Activated CD4-positive, CD25-positive, alpha-beta regulatory T cell (primary cell): ENCODE data around the gene PLD3.
"Not testable (repeated sequence)": the region's sequence is repeated elsewhere in the genome, so short reads cannot be mapped to it uniquely, and the experiment has no call there.

Experiments used
- DNase-seq, 4 experiments: peaks; one replicate each; lab custom pipeline; 2025; lab: John Stamatoyannopoulos, UW

Gene PLD3

DNA sequence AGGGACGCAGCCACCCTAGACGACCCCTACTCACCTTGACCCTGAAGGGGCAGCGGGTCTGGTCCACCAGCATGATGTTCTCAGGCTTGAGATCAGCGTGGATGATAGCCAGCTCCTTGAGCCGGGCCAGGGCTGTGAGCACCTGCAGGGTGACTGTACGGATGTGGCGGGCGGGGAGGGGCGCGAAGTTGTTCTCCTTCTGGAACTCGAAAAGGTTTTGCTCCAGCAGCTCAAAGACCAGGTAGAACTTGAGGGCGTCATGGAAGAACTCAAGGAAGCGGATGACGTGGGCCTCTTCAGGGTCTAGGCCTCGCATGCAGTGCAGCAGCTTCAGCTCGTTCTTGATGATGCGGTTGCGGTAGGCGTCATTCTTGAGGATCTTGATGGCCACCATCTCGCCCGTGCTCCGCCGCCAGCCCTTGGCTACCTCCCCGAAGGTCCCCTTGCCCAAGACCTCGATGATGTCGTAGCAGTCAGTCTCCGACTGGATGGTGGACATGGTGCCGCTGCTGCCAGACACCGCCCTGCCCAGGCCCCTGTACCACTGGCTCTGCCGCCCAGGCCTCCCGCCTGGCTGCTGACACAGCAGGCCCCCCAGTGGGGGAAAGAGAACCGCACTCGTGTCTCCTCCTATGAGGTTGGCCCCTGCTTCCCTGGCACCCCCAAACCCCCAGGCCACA lies 41.0 kb downstream of the PLD3 start:
- no peak for DNase-seq

DNA sequence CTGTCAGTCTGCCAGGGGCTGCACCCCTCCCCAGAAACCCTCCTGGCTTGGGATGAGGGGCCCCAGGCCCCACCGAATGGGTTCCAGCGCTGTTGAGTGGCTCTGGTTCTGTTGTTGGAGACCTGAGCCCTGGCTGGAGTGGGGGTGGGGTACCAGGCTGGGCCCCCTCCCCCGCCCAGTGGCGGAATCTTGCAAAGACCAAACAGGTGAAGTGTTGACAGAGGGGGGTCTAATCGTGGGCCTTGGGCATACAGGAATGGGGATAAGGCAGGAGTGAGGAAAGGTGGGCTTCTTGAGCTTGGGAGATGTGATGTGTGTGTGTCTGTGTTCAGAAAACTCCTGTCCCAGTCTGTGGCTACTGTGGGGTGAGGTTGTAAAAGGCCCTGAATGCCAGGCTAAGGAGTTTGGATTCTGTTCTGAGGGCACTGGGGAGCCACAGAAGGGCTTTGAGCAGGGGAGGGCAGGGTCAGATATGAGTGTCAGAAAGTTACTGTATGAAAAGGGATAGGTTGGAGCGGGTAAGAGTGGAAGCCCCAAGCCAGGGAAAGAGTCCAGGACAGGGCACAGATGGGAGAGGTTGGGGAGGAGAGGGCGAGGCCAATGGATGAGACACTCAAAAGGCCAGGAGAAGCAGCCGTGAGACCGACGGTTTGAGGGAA lies 41.7 kb downstream of the PLD3 start, which contains the start of gene HIPK4:
HIPK4 (minus strand) TSS at position 98 of the 659 bp plus-strand sequence. CDS start 279 bp downstream, outside the sequence.
- DNase-seq, result no peak

DNA sequence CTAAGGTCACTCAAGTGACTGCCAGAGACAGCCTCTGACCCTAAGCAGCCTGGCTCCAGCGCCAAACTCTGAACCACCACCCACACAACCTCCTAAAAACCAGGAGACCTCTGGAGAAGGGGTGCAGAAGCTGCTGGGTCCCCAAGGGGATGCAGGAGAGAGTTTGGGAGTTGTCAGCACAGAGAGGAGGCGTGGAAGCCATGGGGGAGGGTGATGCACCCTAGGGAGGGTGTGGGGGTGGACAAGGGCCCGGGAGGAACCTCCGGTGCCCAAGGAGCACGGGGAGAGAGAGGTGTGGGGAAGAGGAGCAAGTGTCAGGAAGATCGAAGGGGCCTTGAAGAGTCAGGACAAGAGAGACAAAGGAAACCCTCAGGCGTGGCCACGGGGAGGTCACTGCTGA lies 43.6 kb downstream of the PLD3 start:
- no peak for DNase-seq

DNA sequence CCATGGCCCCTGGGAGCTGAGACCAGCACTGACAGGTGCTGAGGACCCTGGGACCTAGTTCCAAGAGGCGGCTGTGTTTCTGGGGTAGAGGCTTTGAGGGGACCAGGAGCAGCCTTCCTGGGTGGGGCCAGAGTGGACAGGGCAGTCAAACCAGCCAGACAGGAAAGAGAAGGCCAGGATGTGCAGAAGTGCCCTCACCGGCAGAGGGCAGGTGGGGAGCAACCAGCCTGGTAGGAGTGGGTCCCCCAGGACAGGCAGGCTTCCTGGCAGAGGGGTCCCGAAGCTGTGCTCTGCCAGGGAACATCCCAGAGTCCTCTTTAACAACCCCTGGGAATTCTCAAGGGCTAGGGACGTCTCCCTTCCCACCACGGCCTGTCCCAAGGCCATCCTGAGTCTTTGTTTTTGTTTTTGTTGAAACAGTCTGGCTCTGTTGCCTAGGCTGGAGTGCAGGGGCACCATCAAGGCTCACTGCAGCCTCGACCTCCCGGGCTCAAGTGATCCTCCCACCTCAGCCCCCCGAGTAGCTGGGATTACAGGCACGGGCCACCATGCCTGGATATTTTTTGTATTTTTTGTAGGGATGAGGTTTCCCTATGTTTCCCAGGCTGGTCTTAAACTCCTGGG lies 44.5 kb downstream of the PLD3 start:
- DNase-seq, result no peak

DNA sequence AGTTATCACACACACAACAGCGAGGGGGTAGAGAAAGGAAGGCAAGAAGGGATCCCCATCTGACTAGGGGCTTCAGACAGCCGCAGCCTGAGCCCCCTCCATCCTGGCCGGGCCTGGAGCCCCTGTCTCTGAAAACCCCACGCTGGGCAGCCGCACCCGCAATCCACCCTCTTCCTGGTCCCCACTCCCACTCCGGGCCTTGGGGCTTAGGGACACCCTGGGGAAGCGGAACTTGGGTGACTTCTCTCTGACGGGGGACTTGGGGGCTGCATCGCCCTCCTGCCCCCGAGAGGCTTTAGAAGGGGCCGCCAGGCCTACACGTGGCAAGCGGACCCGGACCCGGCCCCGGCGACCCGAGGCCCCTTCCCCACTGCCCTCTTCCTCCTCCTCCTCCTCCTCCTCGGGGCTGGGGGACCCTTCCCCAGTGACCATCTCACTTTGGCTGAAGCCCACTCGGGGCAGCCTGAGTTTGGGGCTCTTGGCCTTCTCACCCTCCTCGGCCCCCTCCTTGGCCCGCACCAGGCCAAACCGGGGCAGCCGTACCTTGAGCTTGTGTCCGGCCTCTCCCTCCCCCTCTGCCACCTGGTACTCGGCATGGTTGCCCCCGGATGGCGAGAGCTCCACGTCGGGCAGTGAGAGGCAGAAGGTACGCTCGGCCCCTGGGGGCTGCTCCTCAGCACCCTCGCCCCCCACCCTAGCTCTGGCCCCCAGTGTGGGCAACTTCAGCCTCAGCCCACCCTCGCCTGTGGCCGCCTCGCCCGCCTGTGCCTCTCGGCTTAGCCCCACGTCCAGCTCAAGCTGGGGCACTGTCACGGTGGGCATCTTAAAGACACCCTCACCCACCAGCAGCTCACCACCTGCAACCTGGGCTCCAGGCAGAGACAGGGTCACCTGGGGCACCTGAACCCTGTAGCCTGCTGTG lies 45.7 kb downstream of the PLD3 start:
- DNase-seq, result no peak

DNA sequence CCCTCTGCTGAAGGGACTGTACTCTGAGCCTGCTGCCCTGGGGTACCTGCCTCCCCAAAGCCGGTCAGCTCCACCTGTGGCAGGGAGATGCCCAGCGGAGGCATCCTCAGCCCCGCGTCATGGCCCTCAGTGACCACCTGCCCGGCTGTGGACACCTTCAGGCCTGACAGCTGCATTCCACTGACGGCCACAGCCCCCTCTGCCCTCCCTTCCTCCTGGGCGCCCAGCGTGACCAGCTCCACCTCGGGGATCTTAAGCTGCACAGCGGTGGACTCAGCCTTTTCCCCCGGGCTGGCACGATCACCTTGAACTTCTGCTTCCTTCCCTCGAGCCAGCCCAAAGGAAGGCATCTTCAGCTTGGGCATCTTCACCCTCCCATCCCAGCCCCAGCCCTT lies 46.3 kb downstream of the PLD3 start:
- DNase-seq, result no peak

DNA sequence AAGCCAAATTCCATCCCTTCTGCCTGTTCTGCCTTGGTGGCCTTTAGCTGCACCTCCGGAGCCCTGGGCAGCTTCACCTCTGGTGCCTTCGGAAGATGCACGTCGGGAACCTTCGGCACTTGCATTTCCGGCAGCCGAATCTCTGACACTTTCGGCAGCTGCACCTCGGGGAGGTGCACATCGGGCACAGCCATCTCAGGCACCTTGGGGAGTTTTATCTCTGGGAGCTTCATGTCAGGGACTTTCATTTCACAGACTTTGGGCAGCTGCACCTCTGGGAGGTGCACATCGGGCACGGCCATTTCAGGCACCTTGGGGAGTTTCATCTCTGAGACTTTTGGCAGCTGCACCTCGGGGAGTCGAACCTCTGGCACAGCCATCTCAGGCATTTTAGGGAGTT lies 47.5 kb downstream of the PLD3 start:
- no peak for DNase-seq

DNA sequence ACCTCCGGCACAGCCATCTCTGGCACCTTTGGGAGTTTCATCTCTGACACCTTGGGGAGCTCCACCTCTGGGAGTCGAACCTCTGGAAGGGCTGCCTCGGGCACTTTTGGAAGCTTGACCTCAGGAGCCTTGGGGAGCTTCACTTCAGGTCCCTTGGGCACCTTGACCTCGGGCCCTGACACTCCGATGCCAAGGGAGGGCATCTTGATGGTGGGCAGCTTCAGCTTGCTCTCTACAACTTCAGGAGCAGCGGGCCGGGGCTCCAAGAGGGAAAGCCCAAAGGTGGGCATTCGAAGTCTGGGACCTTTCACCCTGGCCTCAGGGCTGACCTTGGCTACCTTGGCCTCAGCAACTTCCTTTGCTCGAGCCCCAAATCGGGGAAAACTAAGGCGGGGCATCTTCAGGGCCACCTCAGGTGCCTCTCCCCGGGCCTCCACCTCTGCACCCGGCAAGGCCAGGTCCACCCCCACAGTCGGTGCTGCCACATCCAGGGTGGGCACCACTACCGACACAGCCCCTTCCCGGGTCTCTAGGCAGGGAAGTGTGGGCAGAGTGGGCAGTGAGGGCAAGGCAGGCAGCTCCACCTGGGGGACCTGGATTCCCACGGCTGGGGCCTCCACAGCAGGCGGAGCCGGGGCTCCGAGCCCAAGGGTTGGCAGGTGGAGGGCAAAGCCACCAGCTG lies 48.5 kb downstream of the PLD3 start:
- DNase-seq, result no peak

DNA sequence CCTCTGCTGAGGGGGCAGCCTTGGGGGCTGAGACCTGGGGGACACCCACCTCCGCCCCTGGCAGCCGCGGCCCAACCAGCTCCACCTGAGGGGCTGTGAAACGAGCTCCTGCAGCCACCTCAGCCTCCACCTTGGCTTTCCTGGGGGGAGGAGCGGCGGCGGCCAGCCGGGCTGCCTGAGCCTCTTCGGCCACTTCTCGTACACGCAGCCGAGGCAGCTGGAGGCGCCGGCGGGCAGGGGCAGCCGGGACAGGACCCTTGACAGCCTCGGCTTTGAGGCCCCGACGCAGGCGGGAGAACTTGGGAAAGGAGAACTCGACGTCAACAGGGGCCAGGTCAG lies 49.0 kb downstream of the PLD3 start:
- DNase-seq, result no peak

DNA sequence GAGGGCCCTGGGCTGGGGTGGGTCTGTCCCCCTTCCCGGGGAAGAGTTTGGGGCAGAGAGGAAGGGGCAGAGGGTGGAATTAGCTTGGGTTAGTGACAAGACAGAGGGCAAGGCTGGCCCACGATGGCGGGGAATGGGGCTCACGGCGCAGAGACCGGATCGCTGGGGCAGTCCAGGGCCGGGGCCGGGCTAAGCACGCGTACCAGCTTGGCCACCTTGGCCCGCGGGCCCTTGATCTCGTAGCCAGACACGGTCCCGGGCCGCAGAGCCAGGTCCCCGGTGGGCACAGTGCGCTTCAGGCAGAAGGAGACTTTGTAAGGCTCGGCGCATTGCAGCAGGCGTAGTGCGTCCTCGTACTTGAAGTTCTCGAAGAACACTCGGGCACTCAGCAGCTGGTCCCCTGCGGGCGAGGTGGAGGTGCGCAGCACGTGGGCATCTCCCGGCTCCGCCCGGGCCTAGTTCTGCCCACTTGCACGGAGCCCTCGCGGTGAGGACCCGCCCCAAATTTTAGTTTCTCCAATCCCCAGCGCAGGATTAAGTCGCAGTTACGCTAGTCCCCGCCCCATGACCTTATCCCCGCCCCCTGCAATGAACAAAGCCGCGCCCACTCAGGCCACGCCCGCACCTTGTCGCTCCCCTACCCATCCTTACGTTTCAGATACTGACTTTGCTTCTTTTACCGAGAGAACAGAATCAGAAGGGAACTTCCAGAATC lies 50.1 kb downstream of the PLD3 start:
- peak in 2 of 4 experiments; percentile 25 to 31 for DNase-seq

DNA sequence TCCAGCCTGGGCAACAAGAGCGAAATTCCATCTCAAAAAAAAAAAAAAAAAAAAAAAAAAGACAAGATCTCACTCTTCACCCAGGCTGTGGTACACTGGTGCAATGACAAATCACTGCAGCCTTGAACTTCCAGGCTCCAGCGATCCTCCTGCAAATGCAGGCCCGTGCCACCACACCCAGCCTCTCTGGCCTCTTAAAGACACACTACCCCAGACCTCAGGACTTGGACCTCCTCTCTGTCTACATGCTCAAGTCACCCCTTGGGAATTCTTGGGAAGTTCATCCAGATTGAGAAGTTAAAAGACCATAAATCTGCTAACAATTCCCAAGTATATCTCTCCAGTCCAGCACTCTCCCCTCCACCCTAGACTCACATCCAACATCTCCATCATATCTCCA lies 52.1 kb downstream of the PLD3 start:
- no peak for DNase-seq

DNA sequence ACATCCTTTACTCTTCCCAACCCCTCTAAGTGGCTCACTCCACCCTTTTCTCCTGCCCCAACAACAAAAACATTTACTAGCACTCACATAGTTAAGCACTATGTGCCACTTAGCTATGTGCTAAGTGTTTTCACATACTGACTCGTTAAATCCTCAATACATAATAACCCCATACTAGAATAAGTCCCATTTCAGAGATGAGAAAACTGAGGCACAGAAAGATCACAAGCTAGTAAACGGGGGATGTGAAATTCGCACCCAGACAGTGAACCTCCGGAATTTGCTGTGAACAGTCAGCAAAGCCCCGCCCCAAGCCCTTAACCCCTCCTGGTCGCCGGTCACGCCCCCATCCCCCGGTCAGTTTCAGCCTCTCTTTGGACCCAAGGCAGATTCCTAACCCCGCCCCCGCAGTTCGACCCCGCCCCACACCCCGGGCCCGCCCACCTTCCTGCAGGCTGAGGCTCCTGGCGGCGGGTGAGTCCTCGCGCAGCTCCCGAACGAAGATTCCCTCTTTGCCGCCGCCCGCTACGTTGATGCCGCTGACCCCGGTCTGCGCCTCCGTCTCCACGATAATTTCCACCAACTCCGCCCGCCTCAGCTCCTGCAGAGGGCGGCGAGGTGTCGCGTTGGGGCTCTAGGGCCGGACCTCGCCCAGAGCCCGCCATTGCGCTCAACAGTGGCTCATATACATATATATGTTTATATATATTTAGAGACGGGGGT lies 54.9 kb downstream of the PLD3 start:
- DNase-seq, result peak; percentile 33 to 57 (median 48)

DNA sequence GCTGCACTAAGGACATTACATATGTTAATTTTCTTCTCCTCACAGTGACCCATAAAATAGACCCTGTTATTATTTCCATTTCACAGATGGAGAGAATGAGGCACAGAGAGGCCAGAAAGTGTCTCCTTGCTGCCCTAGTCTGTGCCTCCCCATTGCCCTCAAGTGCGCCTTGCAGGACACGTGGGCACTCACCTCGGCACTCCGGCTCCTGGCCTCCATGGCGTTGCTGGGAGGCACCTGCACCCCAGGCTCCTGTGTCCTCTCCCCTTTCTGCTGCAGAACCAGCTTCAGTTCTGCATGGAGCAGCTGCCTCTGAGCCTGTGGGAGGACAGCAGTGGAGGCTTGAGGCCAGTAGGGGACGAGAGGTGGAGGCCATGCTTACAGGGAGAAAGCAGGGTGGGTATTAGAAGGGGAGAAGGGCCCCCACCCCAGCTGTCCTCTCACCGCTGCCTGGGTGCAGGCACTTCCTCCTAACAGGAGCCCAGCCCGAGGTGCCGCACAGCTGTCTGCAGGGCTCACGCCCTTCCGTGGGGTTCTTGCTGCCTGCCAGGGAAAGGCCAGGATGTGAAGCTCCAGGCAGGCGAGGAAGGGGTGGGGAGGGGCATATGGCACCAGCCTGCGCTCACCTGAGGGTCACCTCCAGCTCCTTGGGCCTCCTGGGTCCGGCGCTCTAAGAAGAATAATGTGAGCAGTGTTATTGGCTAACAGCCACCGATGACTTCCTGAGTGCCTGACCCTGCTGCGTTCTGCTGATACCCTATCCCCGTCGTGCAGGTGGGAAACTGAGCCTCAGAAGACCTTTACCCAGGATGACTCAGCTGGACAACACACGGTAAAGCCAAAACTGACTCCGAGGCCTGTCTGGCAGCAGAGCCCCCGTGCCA lies 59.5 kb downstream of the PLD3 start:
- DNase-seq, result no peak

DNA sequence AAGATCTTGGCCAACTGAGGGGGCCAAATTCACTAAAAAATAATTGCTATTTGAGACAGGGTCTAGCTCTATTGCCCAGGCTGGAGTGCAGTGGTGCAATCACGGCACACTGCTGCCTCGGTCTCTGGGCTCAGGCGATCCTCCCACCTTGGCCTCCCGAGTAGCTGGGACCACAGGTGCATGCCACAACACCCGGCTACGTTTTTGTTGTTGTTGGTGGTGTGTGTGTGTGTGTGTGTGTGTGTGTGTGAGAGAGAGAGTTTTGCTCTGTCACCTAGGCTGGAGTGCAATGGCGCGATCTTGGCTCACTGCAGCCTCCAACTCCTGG lies 60.1 kb downstream of the PLD3 start:
- DNase-seq, result not testable (repeated sequence)

DNA sequence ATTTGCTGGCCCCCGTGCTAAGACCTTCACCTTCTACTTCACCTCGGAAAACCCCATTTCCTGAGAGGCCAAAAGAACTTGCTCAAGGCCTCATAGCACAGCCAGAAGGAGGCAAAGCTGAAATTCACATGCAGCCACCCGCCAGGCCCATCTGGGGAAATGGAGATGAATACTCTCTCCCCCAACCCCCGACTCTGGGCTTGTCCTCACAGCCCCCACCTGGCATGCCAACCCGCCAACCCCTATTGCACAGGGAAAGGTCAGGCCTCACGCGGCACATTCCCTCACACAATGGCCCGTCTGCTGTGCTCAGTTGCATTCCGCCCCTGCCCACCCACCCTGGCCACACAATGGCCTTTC lies 61.5 kb downstream of the PLD3 start:
- DNase-seq, result no peak

DNA sequence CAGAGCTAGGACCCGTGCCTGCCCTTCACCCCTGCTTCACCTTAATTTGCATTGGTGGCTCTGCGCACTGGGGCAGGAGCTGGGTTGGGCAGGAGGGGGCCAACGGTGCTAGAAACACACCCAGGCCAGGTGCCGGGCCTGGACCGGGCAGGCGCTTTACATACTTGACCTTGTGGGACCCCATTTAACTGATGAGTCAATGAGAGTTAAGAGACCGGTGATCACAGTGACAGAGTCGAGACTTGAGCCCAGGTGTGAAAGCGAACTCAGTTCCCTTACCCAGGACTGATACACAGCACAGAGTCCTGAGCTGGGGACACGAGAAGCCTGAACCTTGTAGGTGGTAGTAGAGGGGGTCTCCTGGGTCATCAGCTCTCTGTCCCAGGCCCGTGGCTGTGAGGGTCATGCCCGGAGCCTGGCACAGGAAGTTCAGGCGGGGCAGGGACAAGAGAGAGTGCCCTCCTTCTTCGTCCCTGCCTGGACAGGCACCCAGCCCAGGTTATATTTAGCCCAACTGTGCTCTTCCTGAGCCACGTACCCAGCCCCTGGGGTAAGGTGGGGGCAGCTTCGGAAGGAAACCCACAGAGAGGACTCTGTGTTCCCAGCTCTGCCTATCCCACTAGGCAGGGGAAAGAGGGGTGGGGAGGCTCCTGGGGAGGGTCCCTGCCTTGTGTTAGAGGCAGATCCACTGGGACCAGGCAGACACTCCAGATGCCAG lies 62.8 kb downstream of the PLD3 start:
- DNase-seq, result no peak

DNA sequence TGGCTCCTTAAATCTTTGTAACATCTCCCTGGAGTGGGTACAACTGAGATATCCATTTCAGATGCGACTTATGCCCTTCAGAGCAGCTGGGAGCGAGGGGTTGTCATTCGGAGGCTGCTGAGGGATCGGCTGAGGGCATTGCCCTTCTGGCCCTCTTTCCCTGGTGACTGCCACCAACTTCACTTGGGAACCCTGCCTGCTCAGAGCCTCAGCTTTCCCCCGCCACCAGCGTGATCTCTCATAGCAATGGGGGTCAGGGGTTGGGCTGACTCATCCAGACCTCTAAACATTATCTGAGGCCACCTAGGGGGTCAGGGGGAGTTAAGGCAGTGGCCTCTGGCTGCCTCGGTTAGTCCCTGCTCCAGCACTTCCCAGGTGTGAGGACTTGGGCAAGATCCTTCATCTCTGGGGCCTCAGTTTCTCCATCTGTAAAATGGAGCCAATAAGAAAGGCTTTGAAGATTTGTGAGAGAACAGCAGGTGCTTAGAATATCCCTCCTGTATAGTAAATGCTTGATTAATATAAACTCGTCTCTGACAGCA lies 63.5 kb downstream of the PLD3 start:
- DNase-seq, result no peak

DNA sequence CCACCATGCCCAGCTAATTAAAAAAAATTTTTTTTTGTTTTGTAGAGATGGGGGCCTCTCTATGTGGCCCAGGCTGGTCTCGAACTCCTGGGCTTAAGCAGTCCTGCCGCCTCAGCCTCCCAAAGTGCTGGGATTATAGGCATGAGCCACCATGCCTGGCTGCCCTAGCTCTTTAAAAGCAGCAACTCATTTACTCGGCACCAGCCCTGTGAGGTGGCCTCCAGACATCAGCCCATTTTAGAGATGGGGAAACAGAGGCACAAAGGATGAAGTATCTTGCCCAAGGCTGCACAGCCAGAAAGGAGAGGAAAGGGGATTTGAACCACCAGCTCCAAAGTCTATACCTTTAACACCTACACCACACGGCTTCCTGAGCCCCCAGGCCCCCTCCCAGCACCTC lies 64.4 kb downstream of the PLD3 start:
- no peak for DNase-seq
